Measurements from ENCODE around the gene DCUN1D1. TPM values are rescaled to one million over a fixed set of nuclear protein-coding genes. Genes with fewer than 3 reads are reported as not detected.

DCUN1D1 gene
- total and polyA plus RNA-seq, 2 of the 13 experiments (the other 11 are each of a cell fraction or from before 2014, with no cell fraction given): 10.5 to 39.7 TPM

GRCh38 chr3:182959474-182960350 lies 20.6 kb downstream of the DCUN1D1 start:
- CTCF ChIA-PET (ENCODE audit: low intra/inter-chr PET ratio, low total read pairs): no interaction called here
- H3K4me3 ChIP-seq (replicated peaks in 1 of 3; ENCODE audit: insufficient read depth in 1 of 3, low read depth in 2 of 3, low read length in 3 of 3): no peak overlapping the region
- POLR2A ChIA-PET: no interaction called here
- H3K4me2 ChIP-seq (ENCODE audit: low read depth, low read length): no peak overlapping the region
- peaks cover 9% of the 10 kb centered on the region for H3K4me1 ChIP-seq (ENCODE audit: insufficient read depth, low read length)
- no peaks in the 10 kb centered on the region for H3K9me3 ChIP-seq (ENCODE audit: low read length)
- in situ Hi-C loops (cut with HindIII; ENCODE audit: extremely low pct_ligation_motif_present, low pct_unique_long_range_greater_than_20kb) (no loop called here), intact Hi-C loops (cut with micrococcal nuclease; ENCODE audit: unreplicated experiment) (no loop called here)
- WGBS (ENCODE audit: low lambda C conversion rate): 81% methylated on average over 4 of the region's 4 CpGs
- peak; percentile 15 for FAIRE-seq
- H3K79me2 ChIP-seq (ENCODE audit: insufficient read depth, low read length): no peaks in the 10 kb centered on the region
- H3K9ac ChIP-seq (ENCODE audit: insufficient read depth, low read depth, low read length): no peak overlapping the region
- no peaks in the 10 kb centered on the region; a peak in 1 of 5 replicates for H3K27me3 ChIP-seq (ENCODE audit: control insufficient read depth in 1 of 2, insufficient read depth in 2 of 2, low read length in 2 of 2)
- peaks cover 2 to 31% of the 10 kb centered on the region in 2 experiments for H3K36me3 ChIP-seq (replicated peaks in 1 of 2; ENCODE audit: control insufficient read depth in 1 of 2, insufficient read depth in 2 of 2, low read length in 2 of 2)
- peak; percentile 63 for ATAC-seq
- BruUV-seq (replicated peaks): no TSS peak
- no peak for TF ChIP-seq ZNF33A (CRISPR knock-in tag; IDR thresholded peaks at IDR 0.05; ENCODE audit: borderline replicate concordance)
- TF ChIP-seq MAFF (IDR thresholded peaks at IDR 0.05; ENCODE audit: low read depth, low read length): peak; percentile 26; the same call in 1 of the 2 replicates
- TF ChIP-seq NR2C2 (CRISPR knock-in tag; IDR thresholded peaks at IDR 0.05; ENCODE audit: borderline replicate concordance): peak; percentile 59
- no peak for TF ChIP-seq ZNF589 (CRISPR knock-in tag; conservative IDR thresholded peaks at IDR 0.05)
- no peak for TF ChIP-seq HNRNPLL (IDR thresholded peaks at IDR 0.05; ENCODE audit: low read depth, low read length, poor library complexity, severe bottlenecking)
- DNase-seq (ENCODE audit: low spot score): no peak
- H3K27ac ChIP-seq (ENCODE audit: extremely low read length, insufficient read depth, low read length): no peak overlapping the region
- H2AFZ ChIP-seq (ENCODE audit: low read length): no peak overlapping the region
- H4K20me1 ChIP-seq (ENCODE audit: insufficient read depth, low read length): no peaks in the 10 kb centered on the region

GRCh38 chr3:182957676-182958266 lies 22.6 kb downstream of the DCUN1D1 start:
- Histone ChIP-seq H3K9me3 (ENCODE audit: low read length) (no peaks in the 10 kb centered on the region), H3K79me2 (ENCODE audit: insufficient read depth, low read length) (no peaks in the 10 kb centered on the region), H3K4me2 (ENCODE audit: low read depth, low read length) (no peak overlapping the region), H3K27me3 (ENCODE audit: control insufficient read depth in 1 of 2, insufficient read depth in 2 of 2, low read length in 2 of 2) (no peaks in the 10 kb centered on the region; a peak in 1 of 5 replicates), H4K20me1 (ENCODE audit: insufficient read depth, low read length) (no peaks in the 10 kb centered on the region), H3K4me1 (ENCODE audit: insufficient read depth, low read length) (peaks cover 9% of the 10 kb centered on the region), H3K36me3 (replicated peaks in 1 of 2; ENCODE audit: control insufficient read depth in 1 of 2, insufficient read depth in 2 of 2, low read length in 2 of 2) (peaks cover 0 to 32% of the 10 kb centered on the region in 2 experiments; a peak in 4 of 5 replicates), H2AFZ (ENCODE audit: low read length) (no peak overlapping the region), H3K9ac (ENCODE audit: insufficient read depth, low read depth, low read length) (no peak overlapping the region), H3K4me3 (replicated peaks in 1 of 3; ENCODE audit: insufficient read depth in 1 of 3, low read depth in 2 of 3, low read length in 3 of 3) (no peak overlapping the region), H3K27ac (ENCODE audit: extremely low read length, insufficient read depth, low read length) (no peak overlapping the region)
- TF ChIP-seq ZNF44 (CRISPR knock-in tag; IDR thresholded peaks at IDR 0.05): no peak
- intact Hi-C loops (cut with micrococcal nuclease; ENCODE audit: unreplicated experiment): no loop called here
- FAIRE-seq (no peak), DNase-seq (ENCODE audit: low spot score) (no peak), ATAC-seq (no peak)
- BruUV-seq (replicated peaks): no TSS peak
- in situ Hi-C loops (cut with HindIII; ENCODE audit: extremely low pct_ligation_motif_present, low pct_unique_long_range_greater_than_20kb): no loop called here
- ChIA-PET POLR2A (no interaction called here), CTCF (ENCODE audit: low intra/inter-chr PET ratio, low total read pairs) (no interaction called here)
- 100% methylated on average over 4 of the region's 4 CpGs for WGBS (ENCODE audit: low lambda C conversion rate)
